HT1080 (cell line): Measurements from ENCODE around the gene MAGEA4. TPM values are rescaled to one million over a fixed set of nuclear protein-coding genes. Genes with fewer than 3 reads are reported as not detected.

Experiments used
- DNase-seq: peaks from one replicate; pipeline ENCODE4 v3.0.0-alpha.2; 2015; ENCODE audit warnings: low read depth
- total RNA-seq: library from RNA; depleted of rRNA; stranded (reverse); fragments of >200 nt; shearing (Covaris generic); gene quantifications from 2 replicates; pipeline ENCODE4 v1.2.3, GENCODE V29; 2014; rRNA removed

Gene MAGEA4
- total RNA-seq, 1 experiment from 2014 or later, result not detected

GRCh38 chrX:151922692-151923091 is 10.0 kb downstream of the MAGEA4 start:
- no peak for DNase-seq

- DNase-seq, result no peak
These were observed 11.0 kb downstream of the MAGEA4 start for GRCh38 chrX:151923648-151924047.

DNA sequence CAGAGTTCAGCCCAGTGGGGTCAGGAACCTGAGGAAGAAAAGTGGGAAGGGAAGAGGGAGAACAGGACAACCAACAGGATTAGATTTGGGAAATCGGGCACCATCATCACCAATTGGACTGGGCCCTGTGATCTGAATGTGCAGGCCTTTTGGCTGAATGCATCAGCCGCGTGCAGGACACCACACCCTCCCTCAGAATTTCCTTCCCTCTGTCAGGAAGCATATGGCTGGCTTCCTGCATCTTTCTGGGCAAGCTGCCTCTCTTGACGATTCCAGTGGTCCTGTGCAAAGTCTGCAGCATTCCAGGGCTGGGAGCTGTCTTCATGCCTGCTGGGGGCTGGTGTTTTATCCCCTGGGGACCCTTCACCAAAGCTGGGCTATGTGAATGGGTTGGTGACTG is 16.4 kb downstream of the MAGEA4 start:
- no peak for DNase-seq

DNA sequence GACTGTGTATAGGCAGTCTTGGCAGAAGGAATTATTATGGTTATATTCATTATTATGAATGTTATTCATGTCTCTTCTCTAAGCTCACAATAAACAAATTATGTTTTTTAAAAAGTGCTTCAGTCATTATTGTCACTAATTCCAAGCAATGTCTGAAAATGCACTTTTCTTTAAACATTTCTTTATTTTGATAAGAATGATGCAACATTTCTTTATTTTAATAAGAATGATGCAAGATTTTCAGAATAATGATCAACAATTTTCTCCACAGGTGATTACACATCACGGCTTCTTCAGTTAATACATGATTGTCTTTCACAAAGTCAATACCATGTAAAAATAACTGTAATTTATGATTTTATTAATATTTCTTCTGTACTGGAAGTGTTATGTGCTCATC is 22.7 kb downstream of the MAGEA4 start:
- no peak for DNase-seq

DNA sequence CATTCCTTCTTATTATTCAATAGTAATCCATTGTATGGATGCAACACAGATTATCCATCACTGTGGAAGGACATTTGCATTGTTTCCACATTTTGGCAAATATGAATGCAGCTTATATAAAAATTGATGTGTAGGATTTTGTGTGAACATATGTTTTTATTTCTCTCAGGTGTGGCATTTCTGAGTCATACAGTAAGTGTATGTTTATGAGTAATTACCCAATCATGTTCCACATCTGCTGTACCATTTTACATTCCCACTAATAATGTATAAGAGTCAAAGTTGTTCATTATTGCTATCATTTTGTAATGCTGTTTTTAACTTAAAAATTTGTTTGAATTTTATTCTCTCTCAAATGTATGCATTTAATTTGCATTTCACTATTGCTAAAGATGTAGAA is 25.5 kb downstream of the MAGEA4 start:
- no peak for DNase-seq

DNA sequence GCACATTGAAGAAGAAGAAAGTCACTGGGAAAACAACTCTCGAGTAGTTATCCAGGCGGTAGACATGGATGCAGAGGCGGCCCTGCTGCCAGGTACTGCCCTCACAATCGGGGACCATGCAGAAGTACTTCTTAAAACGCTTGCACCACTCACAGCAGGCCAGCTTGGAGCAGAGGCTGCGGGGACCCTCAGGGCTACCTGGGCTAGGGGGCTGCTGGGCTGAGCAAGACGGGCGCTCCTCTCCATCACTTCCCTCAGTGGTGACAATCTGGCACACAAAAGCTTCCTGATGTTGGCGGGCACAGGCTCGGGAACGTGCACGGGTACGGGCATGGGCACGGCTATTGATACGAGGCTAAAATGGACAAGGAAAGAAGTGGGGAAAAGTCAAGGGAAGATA is 42.0 kb downstream of the MAGEA4 start:
- no peak for DNase-seq

DNA sequence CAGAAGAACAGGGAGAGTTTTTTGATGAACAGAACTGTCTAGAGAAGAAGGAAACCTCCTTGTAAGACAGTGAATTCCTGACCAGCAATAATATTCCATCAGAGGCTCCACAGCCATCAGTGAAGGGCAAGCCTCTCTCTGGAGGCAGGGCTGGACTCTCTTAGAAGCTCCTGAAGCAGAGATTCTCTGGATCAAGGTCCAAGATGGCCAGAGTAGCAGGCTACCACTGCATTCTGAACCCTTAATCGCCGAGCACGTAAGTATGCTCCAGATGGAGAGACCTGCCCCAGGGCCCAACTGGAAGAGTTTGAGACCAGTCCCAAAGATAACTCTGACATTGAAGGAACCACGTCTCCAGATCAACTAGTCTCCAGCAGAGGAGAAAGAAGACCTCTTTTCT is 45.4 kb downstream of the MAGEA4 start:
- no peak for DNase-seq

DNA sequence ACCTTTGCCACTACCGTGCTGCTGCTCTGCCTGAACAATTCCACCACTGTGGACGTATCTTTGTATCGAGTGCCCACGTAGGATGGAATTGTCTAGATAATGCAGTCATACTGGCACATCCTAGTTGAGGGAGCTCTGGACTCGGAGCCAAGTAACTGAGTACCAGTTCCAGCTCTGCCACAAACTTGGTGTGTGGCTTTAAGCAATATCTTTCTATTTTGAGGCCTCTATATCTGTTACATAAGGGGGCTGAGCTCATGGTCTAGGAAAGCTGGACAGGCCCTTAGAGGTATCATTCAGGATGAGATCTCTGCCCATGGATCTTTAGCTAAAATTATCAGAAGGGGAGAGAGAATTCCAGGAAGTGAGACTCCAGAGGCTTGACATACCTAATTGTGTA is 49.3 kb downstream of the MAGEA4 start:
- no peak for DNase-seq

DNA sequence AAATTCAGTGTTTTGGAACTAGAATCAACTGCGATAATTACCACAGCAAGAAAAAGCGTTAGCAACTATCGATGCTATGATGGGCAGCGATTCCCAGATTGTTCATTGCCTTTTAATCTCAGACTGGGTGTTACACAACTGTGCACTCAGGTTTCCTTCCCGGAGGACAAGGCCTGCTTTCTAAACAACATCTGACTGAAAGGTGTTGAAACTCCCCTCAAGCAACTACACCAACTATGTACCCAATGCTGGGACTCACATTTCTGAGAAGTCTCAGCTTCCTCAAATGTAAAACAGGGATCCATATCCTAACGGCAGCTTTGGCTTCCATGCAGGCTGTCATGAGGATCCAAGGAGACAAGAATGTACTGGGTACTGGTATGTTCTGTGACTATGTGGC is 53.5 kb downstream of the MAGEA4 start:
- DNase-seq, result no peak

DNA sequence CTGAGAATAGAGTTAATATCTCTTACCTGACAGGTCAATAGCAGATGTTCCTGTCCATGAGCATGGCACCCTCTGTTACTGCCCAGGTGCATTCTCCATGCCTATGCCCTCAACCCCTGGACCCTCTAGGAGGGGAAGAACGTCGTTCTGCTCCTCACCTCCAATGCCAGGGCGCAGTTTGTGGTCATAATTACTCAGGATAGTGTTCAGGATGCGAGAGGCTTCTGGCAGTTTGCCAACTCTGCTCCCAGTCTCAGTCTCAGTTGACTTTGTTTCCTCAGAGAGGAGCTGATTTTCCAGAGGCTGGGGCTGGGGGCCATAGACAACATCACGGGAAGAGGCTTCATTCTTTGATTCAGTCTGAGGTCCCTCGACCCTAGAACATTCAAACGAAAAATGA is 57.3 kb downstream of the MAGEA4 start:
- no peak for DNase-seq

- DNase-seq, result peak; percentile 91
These were observed 58.0 kb downstream of the MAGEA4 start for GRCh38 chrX:151970661-151971060.

DNA sequence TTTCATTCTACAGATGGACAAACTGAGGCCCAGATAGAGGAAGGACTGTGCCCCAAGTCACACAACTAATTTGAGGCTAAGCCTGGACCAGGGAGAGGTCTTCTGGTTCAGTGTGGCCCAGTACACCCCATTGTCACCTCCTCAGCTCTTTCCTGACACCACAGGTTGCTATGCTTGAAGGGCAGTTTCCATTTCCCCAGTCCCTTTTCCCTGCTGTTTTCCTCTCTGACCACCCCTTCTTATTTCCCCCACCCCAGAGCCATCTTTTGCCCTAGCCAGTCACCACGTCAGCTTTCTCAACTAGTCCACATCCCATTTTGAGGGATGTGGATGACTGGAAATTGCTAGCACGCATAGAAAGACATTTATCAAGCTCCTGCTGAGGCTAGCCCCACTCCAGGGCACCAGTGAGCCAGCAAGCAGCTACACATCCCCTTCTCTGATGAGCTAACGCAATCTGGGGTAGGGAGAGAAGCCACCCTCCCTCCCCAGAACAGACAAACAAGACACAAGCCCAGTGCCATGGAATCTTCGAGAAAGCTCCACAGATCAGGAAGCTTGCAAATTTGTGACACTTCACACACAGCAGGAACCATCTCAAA is 60.5 kb downstream of the MAGEA4 start:
- no peak for DNase-seq

DNA sequence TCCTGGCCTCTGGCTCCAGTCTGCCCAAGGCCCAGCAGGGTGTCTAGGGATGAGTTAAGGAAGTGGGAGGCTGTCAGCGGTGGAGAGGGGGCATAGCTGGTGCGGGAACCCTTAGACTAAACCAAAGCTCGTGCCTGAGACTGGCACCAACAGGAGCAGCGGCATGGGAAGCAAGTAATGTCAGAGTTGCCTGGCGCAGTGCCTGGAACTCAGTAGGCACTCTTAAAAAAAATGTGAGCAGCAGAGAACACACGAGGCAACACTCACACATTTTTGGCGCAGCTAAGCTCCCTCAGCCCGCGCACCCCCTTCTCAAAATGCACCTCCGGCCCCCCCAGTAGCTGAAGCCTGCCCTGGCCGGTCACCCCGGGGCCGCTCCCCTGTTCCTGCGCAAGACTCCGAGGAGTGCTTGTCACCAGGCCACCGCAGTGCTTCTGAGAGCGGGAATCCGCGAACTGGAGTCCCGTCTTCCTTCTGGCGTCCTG is 61.2 kb downstream of the MAGEA4 start:
- DNase-seq, result peak; percentile 61

Other genes starting within 250 kb of the MAGEA4 start
- gene PRRG3, start 217.4 kb upstream of the MAGEA4 start, total RNA-seq, result 0.37 TPM in 1 of 2 replicates, not detected in the other
- gene FATE1, start 196.9 kb upstream of the MAGEA4 start, total RNA-seq, result not detected in 2 replicates
- not detected in 2 replicates for gene CNGA2, start 178.1 kb upstream of the MAGEA4 start, total RNA-seq
- 3.7 and 4.7 TPM in 2 replicates for gene GABRE, start 61.8 kb downstream of the MAGEA4 start, total RNA-seq
- gene MAGEA10, start 225.7 kb downstream of the MAGEA4 start, total RNA-seq, result not detected in 2 replicates